Adrenal gland (tissue), 12 donors: ENCODE measurements around the gene CCDC116. TPM values are rescaled to one million over a fixed set of nuclear protein-coding genes. Genes with fewer than 3 reads are reported as not detected.

Experiments
- DNase-seq, 7 donors: peaks; one replicate each; pipeline ENCODE4 v3.0.0-alpha.2; 2019 to 2020
- H3K27ac ChIP-seq, 5 donors: fragments of 200-600 bp; sonication (generic) in 4 of 5; 1 replicate in 3 of 5; 2 replicates in 2 of 5; pipeline versions ENCODE4 v1.5.1 to v1.8.0; 2016 to 2020; ENCODE audit warnings: mild to moderate bottlenecking in 1 of 5
- H3K27me3 ChIP-seq: fragments of 200-600 bp; 2 replicates; pipeline ENCODE4 v1.8.0; 2021
- H3K36me3 ChIP-seq, 2 donors: fragments of 200-600 bp; replicated peaks in 1 of 2; 1 replicate in 1 of 2; 2 replicates in 1 of 2; pipeline versions ENCODE4 v1.5.1 to v1.8.0; 2018 to 2022
- H3K4me1 ChIP-seq, 2 donors: fragments of 200-600 bp; replicated peaks in 1 of 2; 1 replicate in 1 of 2; 2 replicates in 1 of 2; pipeline versions ENCODE4 v1.5.1 to v1.8.0; 2018 to 2021
- H3K4me3 ChIP-seq, 4 donors: fragments of 200-600 bp; sonication (generic) in 3 of 4; one replicate each; pipeline ENCODE4 v1.5.1; 2016 to 2018
- H3K9me3 ChIP-seq, 3 donors: fragments of 200-600 bp; sonication (generic) in 1 of 3; replicated peaks in 1 of 3; 1 replicate in 2 of 3; 2 replicates in 1 of 3; pipeline versions ENCODE4 v1.5.1 to v1.8.0; 2016 to 2021
- POLR2A ChIP-seq, 2 donors: fragments of 450-650 bp; IDR thresholded peaks; one replicate each; pipeline ENCODE4 v1.6.1; 2017; ENCODE audit warnings: antibody characterized with exemption in 2 of 2, mild to moderate bottlenecking in 2 of 2, moderate library complexity in 1 of 2
- WGBS, 4 donors: extraction: QIAGEN DNeasy Blood & Tissue Kit in 2 of 4; methylation state at CpG; one replicate each; pipeline versions ENCODE4 v1.1.5 to v1.1.7; 2013 to 2017; 5-methylcytosine and 5-hydroxymethylcytosine counted together
- intact Hi-C, 2 donors: fragments of 100-400 bp; cut with DNase I; formaldehyde crosslinking; loops; one replicate each; pipeline versions ENCODE4 v1.14.1 to v1.15.0; 2022 to 2023
- polyA plus RNA-seq, 3 donors: library from polyadenylated mRNA; stranded (reverse); fragments of 200-250 nt in 2 of 3; fragments of 350-450 nt in 1 of 3; fragmentation: Illumina TruSeq in 1 of 3; extraction: RNeasy Lipid Tissue Mini Kit (QIAGEN cat#74804) in 1 of 3; gene quantifications; one replicate each; pipeline ENCODE4 v1.2.3, GENCODE V29; 2013 to 2014
- total RNA-seq, 9 donors: library from RNA; depleted of rRNA in 4 of 9; stranded (reverse); fragments of >200 nt in 4 of 9; fragments of 120-200 nt in 1 of 9; fragmentation: NEBNext Ultra II Directional in 1 of 9; extraction: Animal tissue kit (Norgen Biotek cat#: 25700) in 1 of 9; gene quantifications; one replicate each; pipeline versions ENCODE4 v1.1.0 to v1.2.4, GENCODE V29; 2013 to 2023
- TF ChIP-seq, protein P1 (sequence below), 6 experiments: fragments of 450-650 bp in 4 of 6; fragments of 200-600 bp in 2 of 6; sonication (generic) in 1 of 6; IDR thresholded peaks; 1 replicate in 5 of 6; 2 replicates in 1 of 6; pipeline versions ENCODE4 v1.5.1 to v1.8.0; 2016 to 2021; ENCODE audit warnings: antibody characterized with exemption in 6 of 6, mild to moderate bottlenecking in 2 of 6, moderate library complexity in 1 of 6
- donor health status: healthy with polysubstance abuse.
- donor health status: Bipolar disorder and iron deficiency.
- donor health status: DM: yes; HTN: yes; CAD: no.
- donor health status: DM: no; HTN: no; CAD: no.
- donor health status: DM: no; HTN: no; CAD: no.
- donor health status: DM: yes; HTN: yes; CAD: no.

CCDC116 gene
- total and polyA plus RNA-seq, 12 donors = 0.19 to 1.9 (median 0.35) TPM; not detected in 3

DNA sequence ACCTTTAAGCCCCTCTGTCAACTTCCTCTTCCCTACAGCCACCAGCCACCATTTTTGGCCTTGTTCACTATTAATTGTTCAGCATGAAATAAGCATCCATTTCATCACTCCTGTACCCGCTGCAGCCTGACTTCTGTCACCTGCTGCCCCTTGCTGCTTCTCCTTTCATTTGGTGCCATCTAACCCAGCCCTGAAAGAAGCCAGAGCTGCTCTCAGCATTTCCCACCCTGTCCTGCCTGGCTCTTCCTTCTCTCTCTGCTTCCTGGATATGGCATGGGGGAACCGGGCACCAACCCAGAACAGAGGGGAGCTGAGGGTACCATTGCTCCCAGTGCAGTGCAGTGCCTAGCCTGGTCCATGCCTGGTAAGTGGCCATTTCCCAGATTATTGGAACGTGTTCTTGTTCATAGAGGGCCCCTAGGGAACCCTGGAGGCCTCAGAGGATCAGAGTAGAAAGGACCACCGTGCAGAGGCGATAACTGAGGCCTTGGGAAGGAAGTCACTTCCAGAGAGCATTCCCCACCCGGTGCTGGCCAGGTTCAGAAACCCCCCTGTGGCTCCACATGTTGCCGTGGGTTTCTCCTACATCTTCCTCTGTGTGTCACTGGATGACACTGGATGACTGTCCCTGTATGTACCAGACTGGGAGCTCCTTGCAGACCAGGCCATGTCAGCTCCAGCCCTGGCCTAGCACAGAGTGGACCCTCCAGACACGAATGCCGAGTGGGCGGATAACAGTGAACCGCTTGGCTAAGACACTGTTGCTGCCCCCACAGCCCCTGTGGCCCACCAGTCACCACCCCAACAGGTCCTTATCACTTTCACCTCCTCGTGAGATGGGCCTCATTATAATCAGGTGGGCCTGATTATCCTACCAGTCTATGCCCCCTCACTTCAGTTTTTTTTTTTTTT, 7.4 kb upstream of the CCDC116 start:
- no peaks in the 10 kb centered on the region for H3K27me3 ChIP-seq
- DNase-seq = no peak
- H3K9me3 ChIP-seq = no peaks in the 10 kb centered on the region
- peaks cover 6 to 16% of the 10 kb centered on the region in 2 donors for H3K4me1 ChIP-seq
- intact Hi-C loops = loop anchor here in 1 of 2 donors (5.0 kb wide), 1 partner anchor 48 kb away; no protein-coding TSS in a partner anchor
- H3K36me3 ChIP-seq = peaks cover 0 to 5% of the 10 kb centered on the region in 2 donors
- 79 to 88% (median 84%) methylated on average over 8 to 12 of the region's 12 CpGs for WGBS, 4 donors
- no peak overlapping the region for H3K4me3 ChIP-seq
- TF ChIP-seq POLR2A (IDR thresholded peaks at IDR 0.05) = no peak
- TF ChIP-seq, protein P1, sequence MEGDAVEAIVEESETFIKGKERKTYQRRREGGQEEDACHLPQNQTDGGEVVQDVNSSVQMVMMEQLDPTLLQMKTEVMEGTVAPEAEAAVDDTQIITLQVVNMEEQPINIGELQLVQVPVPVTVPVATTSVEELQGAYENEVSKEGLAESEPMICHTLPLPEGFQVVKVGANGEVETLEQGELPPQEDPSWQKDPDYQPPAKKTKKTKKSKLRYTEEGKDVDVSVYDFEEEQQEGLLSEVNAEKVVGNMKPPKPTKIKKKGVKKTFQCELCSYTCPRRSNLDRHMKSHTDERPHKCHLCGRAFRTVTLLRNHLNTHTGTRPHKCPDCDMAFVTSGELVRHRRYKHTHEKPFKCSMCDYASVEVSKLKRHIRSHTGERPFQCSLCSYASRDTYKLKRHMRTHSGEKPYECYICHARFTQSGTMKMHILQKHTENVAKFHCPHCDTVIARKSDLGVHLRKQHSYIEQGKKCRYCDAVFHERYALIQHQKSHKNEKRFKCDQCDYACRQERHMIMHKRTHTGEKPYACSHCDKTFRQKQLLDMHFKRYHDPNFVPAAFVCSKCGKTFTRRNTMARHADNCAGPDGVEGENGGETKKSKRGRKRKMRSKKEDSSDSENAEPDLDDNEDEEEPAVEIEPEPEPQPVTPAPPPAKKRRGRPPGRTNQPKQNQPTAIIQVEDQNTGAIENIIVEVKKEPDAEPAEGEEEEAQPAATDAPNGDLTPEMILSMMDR (IDR thresholded peaks at IDR 0.05) = no peak
- H3K27ac ChIP-seq = no peak overlapping the region

DNA sequence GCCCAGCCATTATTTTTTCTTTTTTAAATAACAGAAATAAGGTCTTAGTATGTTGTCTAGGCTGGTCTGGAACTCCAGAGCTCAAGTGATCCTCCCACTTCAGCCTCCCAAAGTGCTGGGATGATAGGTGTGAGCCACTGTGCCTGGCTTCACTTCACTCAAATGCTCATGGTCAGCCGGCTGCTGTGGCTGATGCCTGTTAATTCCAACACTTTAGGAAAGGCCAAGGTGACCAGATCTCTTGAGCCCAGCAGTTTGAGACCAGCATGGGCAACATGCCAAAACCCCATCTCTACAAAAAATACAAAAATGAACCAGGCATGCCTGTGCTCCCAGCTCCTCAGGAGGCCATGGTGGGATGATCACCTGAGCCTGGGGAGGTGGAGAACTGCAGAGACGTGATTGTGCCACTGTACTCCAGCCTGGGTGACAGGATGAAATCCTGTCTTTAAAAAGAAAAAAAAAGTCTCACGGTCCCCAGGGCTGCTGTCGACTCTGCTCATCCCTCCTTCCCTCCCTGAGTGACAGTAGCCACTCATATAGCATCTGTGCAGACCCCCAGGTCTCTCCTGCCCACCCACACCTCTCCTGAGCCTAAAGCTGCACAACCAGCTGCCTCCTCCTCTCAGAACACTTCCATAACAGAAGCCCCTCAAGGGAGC, 6.4 kb upstream of the CCDC116 start:
- intact Hi-C loops = loop anchor here in 1 of 2 donors (5.0 kb wide), 1 partner anchor 49 kb away; no protein-coding TSS in a partner anchor
- H3K27me3 ChIP-seq = no peaks in the 10 kb centered on the region
- H3K4me1 ChIP-seq = peaks cover 6 to 18% of the 10 kb centered on the region in 2 donors
- H3K9me3 ChIP-seq = no peaks in the 10 kb centered on the region
- WGBS, 4 donors = 57 to 76% (median 62%) methylated on average over 4 of the region's 4 CpGs
- DNase-seq = no peak
- TF ChIP-seq, protein P1 (IDR thresholded peaks at IDR 0.05) = no peak
- TF ChIP-seq POLR2A (IDR thresholded peaks at IDR 0.05) = no peak
- peaks cover 0 to 5% of the 10 kb centered on the region in 2 donors for H3K36me3 ChIP-seq
- no peak overlapping the region for H3K27ac ChIP-seq
- no peak overlapping the region for H3K4me3 ChIP-seq

DNA sequence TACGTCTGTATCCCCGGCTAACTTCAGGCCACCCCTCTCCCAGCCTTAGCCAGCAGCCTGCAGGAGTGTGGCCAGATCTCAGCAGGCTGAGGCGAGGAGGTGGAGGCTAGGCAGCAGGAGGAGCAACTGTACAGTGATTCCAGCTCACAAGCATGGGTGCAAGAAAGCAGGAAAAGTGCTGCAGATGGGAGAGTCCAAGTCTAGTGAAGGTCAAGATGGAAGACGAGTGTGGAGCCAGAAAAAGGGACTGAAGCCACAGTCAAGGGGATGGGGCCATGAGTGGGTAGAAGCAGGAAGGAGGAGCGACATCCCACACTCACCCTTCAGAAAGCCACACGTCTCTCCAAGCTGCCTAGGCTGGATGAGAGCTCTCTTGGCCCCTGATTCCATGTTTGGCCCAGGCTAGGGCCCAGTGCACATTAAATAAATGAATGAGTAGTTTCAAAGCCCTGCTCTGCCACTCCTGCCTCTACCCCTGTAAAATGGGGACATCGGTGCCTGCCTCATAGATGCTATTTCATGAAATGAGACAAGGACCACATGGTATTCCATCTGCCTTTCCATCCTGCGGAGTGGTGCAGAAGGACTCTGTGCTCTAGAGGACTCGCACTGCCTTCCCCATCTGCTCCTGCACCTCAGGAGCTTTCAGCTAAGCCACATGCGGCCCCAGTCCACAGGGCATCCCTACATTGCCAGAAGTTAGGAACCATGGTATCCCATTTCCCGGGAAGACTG, 5.7 kb upstream of the CCDC116 start:
- 79 to 88% (median 82%) methylated on average over 7 to 11 of the region's 11 CpGs for WGBS, 4 donors
- H3K4me3 ChIP-seq = no peak overlapping the region
- H3K27ac ChIP-seq = no peak overlapping the region
- no peak for DNase-seq
- TF ChIP-seq POLR2A (IDR thresholded peaks at IDR 0.05) = no peak
- TF ChIP-seq, protein P1 (IDR thresholded peaks at IDR 0.05) = no peak
- no peaks in the 10 kb centered on the region for H3K27me3 ChIP-seq
- peaks cover 0 to 5% of the 10 kb centered on the region in 2 donors for H3K36me3 ChIP-seq
- H3K4me1 ChIP-seq = peaks cover 6 to 18% of the 10 kb centered on the region in 2 donors
- intact Hi-C loops = loop anchor here in 1 of 2 donors (5.0 kb wide), 1 partner anchor 50 kb away; no protein-coding TSS in a partner anchor
- no peaks in the 10 kb centered on the region for H3K9me3 ChIP-seq
